Testis (tissue), 3 donors: ENCODE results near the gene DLG3. TPM values are rescaled to one million over a fixed set of nuclear protein-coding genes. Genes with fewer than 3 reads are reported as not detected.

Experiments
- DNase-seq: peaks from one replicate; pipeline ENCODE4 v3.0.0-alpha.2; 2019
- H3K27ac ChIP-seq, 2 donors: fragments of 200-600 bp; sonication (generic); one replicate each; pipeline ENCODE4 v1.5.1; 2019
- H3K27me3 ChIP-seq: fragments of 200-600 bp; sonication (generic); one replicate; pipeline ENCODE4 v1.5.1; 2019
- H3K36me3 ChIP-seq: fragments of 200-600 bp; sonication (generic); one replicate; pipeline ENCODE4 v1.5.1; 2017; ENCODE audit warnings: low read depth; ENCODE audit errors: missing control alignments
- H3K4me1 ChIP-seq: fragments of 200-600 bp; sonication (generic); one replicate; pipeline ENCODE4 v1.5.1; 2019
- H3K4me3 ChIP-seq, 2 donors: fragments of 200-600 bp; sonication (generic); one replicate each; pipeline ENCODE4 v1.5.1; 2017 to 2019
- H3K9me3 ChIP-seq: fragments of 200-600 bp; sonication (generic); one replicate; pipeline ENCODE4 v1.5.1; 2017
- CTCF ChIP-seq, 3 experiments: fragments of 450-650 bp in 2 of 3; fragments of 200-600 bp in 1 of 3; sonication (generic) in 1 of 3; IDR thresholded peaks; one replicate each; pipeline ENCODE4 v1.5.1; 2016 to 2019; ENCODE audit warnings: antibody characterized with exemption in 3 of 3, mild to moderate bottlenecking in 2 of 3, moderate library complexity in 1 of 3
- POLR2A ChIP-seq: fragments of 450-650 bp; IDR thresholded peaks from one replicate; pipeline ENCODE4 v1.6.1; 2017; ENCODE audit warnings: antibody characterized with exemption, mild to moderate bottlenecking, moderate library complexity
- WGBS, 2 donors: methylation state at CpG; one replicate each; pipeline ENCODE4 v1.1.5; 2018; 5-methylcytosine and 5-hydroxymethylcytosine counted together
- intact Hi-C: fragments of 100-400 bp; cut with DNase I; formaldehyde crosslinking; loops from one replicate; pipeline ENCODE4 v1.15.1; 2023; ENCODE audit warnings: low total_unique reads
- polyA plus RNA-seq: library from polyadenylated mRNA; stranded (reverse); fragments of 350-450 nt; fragmentation: Illumina TruSeq; extraction: RNeasy Lipid Tissue Mini Kit (QIAGEN cat#74804); gene quantifications from one replicate; pipeline ENCODE4 v1.2.3, GENCODE V29; 2014; ENCODE audit warnings: low read depth, low replicate concordance; ENCODE audit not compliant: insufficient read depth
- total RNA-seq, 2 donors: library from RNA; depleted of rRNA; stranded (reverse); fragments of >200 nt; gene quantifications; one replicate each; pipeline ENCODE4 v1.2.3, GENCODE V29; 2016

Gene DLG3
- total and polyA plus RNA-seq, 3 donors from 2014 or later, result 5.6 to 7.8 (median 7.1) TPM

DNA sequence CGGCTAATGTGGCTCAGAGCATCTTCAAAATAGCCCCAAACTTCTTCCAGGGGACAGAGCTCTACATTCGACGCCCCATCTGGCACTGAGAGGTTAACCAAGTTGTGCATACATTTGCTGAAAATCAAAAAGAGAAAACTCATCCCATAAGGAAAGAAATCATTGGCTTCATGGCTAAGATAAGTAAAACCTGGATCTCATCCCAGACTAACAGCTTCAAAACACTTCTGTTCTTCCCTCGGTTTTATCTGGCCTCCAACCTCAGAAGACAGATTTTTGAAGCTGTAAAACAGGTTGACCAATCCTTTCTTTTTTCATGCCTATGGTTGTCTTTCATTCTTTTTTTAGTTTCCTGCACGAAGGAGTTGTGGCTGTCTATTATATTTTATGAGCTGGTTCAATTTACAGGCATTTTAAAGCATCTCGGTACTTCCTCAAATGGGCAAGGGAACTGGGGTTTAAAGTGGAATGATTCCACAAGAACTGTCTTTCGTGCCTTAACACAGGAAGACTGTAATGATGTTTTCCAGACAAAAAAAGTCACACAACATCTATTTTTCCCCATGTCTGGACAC lies 107.6 kb downstream of the DLG3 start:
- 46 to 56% methylated on average over 7 of the region's 7 CpGs for WGBS, 2 donors
- TF ChIP-seq POLR2A (no peak), CTCF (IDR thresholded peaks at IDR 0.05) (no peak)
- H3K27ac ChIP-seq, result no peak overlapping the region
- intact Hi-C loops, result no loop called here
- H3K9me3 ChIP-seq, result no peaks in the 10 kb centered on the region
- H3K4me1 ChIP-seq, result no peaks in the 10 kb centered on the region
- no peaks in the 10 kb centered on the region for H3K27me3 ChIP-seq
- no peak for DNase-seq
- H3K36me3 ChIP-seq, result no peaks in the 10 kb centered on the region
- H3K4me3 ChIP-seq, result no peak overlapping the region

GRCh38 chrX:70553516-70553915 lies 108.9 kb downstream of the DLG3 start:
- TF ChIP-seq CTCF (IDR thresholded peaks at IDR 0.05), result no peak
- Histone ChIP-seq H3K4me3 (no peak overlapping the region), H3K27me3 (no peaks in the 10 kb centered on the region), H3K36me3 (no peaks in the 10 kb centered on the region), H3K27ac (no peak overlapping the region), H3K4me1 (no peaks in the 10 kb centered on the region), H3K9me3 (no peaks in the 10 kb centered on the region)
- WGBS, 2 donors, result 87 to 88% methylated on average over 1 of the region's 1 CpG
- no peak for DNase-seq
- intact Hi-C loops, result no loop called here

DNA sequence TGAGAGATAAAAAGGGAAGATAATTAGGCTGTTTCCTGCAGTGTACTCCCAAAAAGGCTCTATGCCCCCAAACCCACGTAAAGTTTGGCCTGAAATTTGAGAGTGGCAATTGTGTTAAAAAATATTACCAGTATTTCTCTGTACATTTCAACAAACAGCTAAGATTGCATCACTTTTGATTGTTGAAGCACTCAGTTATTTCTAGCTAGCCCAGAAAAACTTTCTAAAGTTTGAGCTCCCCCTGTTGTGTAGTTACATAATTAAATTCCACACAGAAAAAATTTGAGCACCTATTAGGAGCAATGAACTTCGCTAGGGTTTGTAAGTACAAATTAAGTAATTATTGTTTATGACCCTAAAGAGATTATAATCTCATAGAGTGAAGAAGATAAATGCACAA lies 109.4 kb downstream of the DLG3 start:
- no peak overlapping the region for H3K4me3 ChIP-seq
- H3K27ac ChIP-seq, result no peak overlapping the region
- no peak for DNase-seq
- H3K36me3 ChIP-seq, result no peaks in the 10 kb centered on the region
- no peaks in the 10 kb centered on the region for H3K9me3 ChIP-seq
- TF ChIP-seq POLR2A (no peak), CTCF (IDR thresholded peaks at IDR 0.05) (no peak)
- no peaks in the 10 kb centered on the region for H3K4me1 ChIP-seq
- intact Hi-C loops, result no loop called here
- WGBS, 2 donors, result 15 to 43% methylated on average over 2 of the region's 2 CpGs
- H3K27me3 ChIP-seq, result no peaks in the 10 kb centered on the region

- intact Hi-C loops, result no loop called here
- WGBS, 2 donors, result 30 to 37% methylated on average over 2 of the region's 2 CpGs
- Histone ChIP-seq H3K4me3 (no peak overlapping the region), H3K27ac (no peak overlapping the region), H3K27me3 (no peaks in the 10 kb centered on the region), H3K4me1 (no peaks in the 10 kb centered on the region), H3K9me3 (no peaks in the 10 kb centered on the region), H3K36me3 (no peaks in the 10 kb centered on the region)
- no peak for TF ChIP-seq CTCF (IDR thresholded peaks at IDR 0.05)
- TF ChIP-seq POLR2A, result no peak
- no peak for DNase-seq
These were observed 109.9 kb downstream of the DLG3 start for GRCh38 chrX:70554523-70554922.

GRCh38 chrX:70554948-70555347 lies 110.3 kb downstream of the DLG3 start:
- H3K27me3 ChIP-seq, result no peaks in the 10 kb centered on the region
- WGBS, 2 donors, result 82 to 89% methylated on average over 5 of the region's 5 CpGs
- no peak overlapping the region for H3K27ac ChIP-seq
- no peaks in the 10 kb centered on the region for H3K9me3 ChIP-seq
- DNase-seq, result no peak
- TF ChIP-seq POLR2A (no peak), CTCF (IDR thresholded peaks at IDR 0.05) (no peak)
- H3K36me3 ChIP-seq, result no peaks in the 10 kb centered on the region
- intact Hi-C loops, result no loop called here
- H3K4me1 ChIP-seq, result no peaks in the 10 kb centered on the region
- no peak overlapping the region for H3K4me3 ChIP-seq
